Brain pericyte (primary cell): ENCODE data around the gene C1orf167.

Experiments
- DNase-seq: peaks from one replicate; pipeline ENCODE4 v3.0.0-alpha.2; 2012; ENCODE audit warnings: low read depth, low spot score

The C1orf167 gene

GRCh38 chr1:11761988-11762406 is at the start of gene C1orf167:
TSS of gene C1orf167 (plus strand) at chr1:11762193. CDS start at chr1:11764401, 2,208 bp downstream.
- no peak for DNase-seq

DNA sequence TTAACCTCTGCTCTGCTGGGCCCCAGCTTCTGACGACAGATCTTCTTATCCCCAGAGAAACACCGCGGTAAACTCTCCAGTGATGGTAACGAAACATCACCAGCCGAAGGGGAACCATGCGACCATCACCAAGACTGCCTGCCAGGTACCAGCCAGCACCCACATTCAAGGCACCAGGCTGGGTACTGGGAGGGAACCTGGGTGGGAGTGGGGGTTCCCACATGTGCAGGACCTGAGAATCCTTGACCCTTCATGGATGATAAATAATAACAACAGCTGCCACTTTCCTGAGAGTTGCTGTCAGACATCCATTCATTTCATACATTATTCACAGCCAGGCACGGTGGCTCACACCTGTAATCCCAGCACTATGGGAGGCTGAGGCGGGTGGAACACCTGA is 49.7 kb upstream of the C1orf167 start:
- no peak for DNase-seq

DNA sequence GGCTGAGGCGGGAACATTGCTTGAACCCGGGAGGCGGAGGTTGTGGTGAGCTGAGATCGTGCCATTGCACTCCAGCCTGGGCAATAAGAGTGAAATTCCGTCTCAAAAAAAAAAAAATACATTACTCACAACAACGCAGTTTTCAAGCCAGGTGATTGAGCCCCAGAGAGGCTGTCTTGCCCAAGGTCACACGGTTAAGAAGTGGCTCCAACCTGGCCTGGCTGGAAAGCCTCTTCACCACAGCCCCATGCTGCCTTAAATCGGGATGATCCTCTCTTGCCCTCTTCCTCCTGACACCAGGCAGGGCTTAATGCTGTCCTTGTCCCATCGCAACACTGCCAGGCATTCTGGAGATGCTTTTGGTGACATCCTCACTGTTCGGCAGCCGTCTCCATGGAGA is 48.9 kb upstream of the C1orf167 start:
- no peak for DNase-seq

DNA sequence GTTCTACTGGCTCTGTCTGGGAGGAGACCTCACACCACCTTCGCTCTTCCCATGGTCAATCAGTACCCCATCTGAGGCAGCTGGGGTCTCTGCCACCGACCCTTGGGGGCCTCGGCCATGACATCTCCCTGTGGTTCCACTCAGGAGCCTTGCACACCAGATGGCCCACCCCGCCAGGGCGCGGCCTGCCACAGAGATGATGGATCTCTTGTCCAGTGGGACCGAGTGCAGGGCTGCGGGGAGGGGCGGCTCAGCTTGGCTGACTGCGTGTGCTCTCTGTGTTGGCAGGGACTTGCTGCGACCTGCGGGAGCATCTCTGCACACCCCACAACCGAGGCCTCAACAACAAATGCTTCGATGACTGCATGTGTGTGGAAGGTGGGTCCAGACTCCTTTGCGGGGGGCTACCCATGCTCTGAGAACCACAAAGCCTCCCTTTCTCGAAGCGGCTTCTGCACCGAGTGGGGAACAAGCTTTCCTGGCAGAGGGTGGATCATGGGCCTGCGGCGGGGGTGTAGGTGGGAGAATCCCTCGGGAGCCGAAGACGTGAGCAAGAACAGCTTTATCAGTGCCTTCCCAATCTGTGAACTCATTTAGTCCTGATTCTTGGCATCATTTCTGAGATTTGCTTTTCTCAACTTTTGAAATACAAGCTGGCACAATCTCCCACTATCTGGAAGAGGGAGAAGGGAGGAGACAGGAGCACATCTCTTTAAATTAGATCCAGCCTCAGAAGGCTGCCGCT is 47.0 kb upstream of the C1orf167 start:
- no peak for DNase-seq

DNA sequence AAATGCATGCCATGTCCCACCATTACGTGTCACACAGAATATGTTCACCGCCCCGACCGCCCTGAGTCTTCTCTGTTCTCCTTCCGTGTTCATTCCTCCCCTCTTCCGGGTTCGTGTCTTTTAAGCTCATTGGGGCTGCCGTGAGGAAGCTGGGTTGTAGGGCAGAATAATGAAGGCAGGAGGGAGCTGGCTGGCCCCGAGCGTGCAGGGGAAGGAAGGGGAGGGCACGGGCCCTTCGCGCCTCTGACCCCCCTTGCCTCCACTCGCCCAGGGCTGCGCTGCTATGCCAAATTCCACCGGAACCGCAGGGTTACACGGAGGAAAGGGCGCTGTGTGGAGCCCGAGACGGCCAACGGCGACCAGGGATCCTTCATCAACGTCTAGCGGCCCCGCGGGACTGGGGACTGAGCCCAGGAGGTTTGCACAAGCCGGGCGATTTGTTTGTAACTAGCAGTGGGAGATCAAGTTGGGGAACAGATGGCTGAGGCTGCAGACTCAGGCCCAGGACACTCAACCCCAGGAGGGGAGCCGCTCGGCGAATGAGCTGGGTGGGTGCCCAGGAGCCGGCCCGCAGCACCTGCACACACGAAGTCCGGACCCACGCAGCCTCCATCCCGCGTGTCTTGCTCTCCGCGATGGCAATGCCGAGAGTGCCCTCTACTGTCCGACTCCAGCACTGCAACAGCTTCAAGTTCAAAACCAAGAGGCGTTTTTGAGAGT is 42.5 kb upstream of the C1orf167 start:
- DNase-seq = no peak

DNA sequence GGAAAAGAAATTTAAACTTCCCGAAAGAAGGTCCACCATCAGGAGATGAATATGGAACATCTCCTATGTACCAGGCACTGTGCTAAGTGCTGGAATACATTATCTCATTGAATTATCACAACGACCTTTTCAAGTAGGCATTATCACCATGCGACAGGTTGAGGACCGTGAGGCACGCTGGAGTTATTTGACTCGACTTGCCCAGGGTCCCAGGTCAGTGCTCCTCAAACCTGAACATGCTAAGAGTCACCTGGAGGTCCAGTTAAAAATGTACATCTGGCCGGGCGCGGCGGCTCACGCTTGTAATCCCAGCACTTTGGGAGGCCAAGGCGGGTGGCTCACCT is 42.0 kb upstream of the C1orf167 start:
- DNase-seq = no peak

DNA sequence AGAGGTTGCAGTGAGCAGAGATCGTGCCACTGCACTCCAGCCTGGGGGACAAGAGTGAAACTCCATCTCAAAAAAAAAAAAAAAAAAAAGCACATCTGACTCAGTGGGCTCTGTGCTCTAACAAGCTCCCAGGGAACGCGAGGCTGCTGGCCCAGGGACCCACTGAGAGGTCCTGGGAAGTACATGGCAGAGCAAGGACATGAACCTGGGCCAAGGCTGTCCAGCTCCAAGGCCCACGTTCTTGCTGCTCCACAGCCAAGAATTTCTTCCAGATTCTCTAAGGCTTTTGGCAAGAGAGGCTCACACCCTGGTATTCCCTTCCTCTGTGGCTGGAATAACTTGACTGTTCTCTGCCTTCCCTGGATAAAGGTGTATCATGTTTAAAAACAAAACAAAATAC is 41.5 kb upstream of the C1orf167 start:
- no peak for DNase-seq

DNA sequence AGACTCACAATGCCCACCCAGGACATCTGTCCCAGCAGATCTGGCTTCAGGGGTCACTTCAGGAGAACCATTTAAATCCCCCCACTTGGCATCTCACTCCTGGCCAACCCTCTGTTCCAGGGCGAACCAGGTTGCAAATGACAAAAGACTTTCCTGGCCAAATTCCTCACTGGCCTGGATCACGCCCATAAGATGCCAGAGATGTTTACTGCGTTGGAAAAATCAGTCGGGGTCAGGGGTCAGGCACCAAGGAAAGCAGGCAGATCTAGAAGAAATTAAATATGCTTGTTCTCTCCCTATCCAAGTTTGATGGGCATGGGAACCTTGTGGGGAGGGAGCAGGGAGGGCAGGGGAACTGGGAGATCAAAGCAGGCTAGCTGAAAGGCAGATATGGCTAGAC is 40.7 kb upstream of the C1orf167 start:
- no peak for DNase-seq

DNA sequence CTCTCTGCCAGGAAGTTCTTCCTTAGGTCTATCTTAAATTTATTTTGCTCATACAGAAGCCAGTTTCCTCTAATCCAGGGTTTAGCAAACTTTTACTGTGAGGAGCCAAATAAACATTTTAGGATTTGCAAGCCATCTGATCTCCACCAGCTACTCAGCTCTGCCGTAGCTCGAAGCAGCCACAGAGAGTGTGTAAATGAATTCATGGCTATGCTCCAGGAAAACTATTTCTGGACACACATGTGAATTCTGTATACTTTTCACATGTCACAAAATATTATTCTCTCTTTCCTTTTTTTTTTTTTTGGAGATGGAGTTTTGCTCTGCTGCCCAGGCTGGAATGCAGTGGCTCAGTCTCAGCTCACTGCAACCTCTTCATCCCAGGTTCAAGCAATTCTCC is 39.5 kb upstream of the C1orf167 start:
- DNase-seq = no peak

GRCh38 chr1:11725616-11726015 is 36.4 kb upstream of the C1orf167 start:
- no peak for DNase-seq

GRCh38 chr1:11727119-11727518 is 34.9 kb upstream of the C1orf167 start:
- DNase-seq = no peak

- no peak for DNase-seq
Observed at GRCh38 chr1:11728126-11728806, 33.7 kb upstream of the C1orf167 start.

GRCh38 chr1:11729155-11729497 is 32.9 kb upstream of the C1orf167 start:
- DNase-seq = no peak

GRCh38 chr1:11729498-11730428 is 32.2 kb upstream of the C1orf167 start:
- DNase-seq = no peak

- no peak for DNase-seq
Observed at GRCh38 chr1:11730429-11730891, 31.5 kb upstream of the C1orf167 start.

- DNase-seq = no peak
Observed at GRCh38 chr1:11731691-11732283, 30.2 kb upstream of the C1orf167 start.

DNA sequence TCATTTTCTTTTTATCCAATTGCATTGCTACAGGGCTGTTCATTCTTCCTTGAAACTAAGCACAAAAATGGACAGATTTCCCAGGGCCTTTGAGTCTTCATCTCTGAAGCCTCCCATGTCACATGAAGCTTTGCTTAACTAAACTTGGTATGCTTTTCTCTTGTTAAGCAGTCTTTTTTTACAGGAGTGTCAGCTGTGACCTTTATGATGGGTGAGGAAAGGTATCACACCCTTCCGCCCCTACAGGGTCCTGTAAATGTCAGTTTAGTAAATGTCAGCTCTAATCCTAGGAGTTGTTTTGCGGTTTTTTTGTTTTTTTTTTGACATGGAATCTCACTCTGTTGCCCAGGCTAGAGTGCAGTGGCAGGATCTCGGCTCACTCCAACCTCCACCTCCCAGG is 28.7 kb upstream of the C1orf167 start:
- no peak for DNase-seq

GRCh38 chr1:11735531-11735853 is 26.5 kb upstream of the C1orf167 start:
- no peak for DNase-seq

- DNase-seq = peak; percentile 43
Observed at GRCh38 chr1:11735854-11736745, 25.9 kb upstream of the C1orf167 start, which contains the start of gene AGTRAP. TSS of gene AGTRAP (plus strand) at chr1:11736136. CDS start at chr1:11736209, 73 bp downstream.
